GM19468 (cell line): ENCODE results near the gene SYNE1.

Source experiments
- ATAC-seq: cut with Tn5 transposase; IDR thresholded peaks from one replicate; pipeline ENCODE4 v1.9.1; 2021; ENCODE audit warnings: mild to moderate bottlenecking, moderate library complexity, moderate number of reproducible peaks; ENCODE audit not compliant: unreplicated experiment; ENCODE audit errors: extremely low read depth

The SYNE1 gene

GRCh38 chr6:152301021-152301764 is 336.0 kb downstream of the SYNE1 start:
- ATAC-seq, result no peak

GRCh38 chr6:152300517-152300916 is 336.6 kb downstream of the SYNE1 start:
- ATAC-seq, result no peak

- ATAC-seq, result no peak
Measured at GRCh38 chr6:152298848-152299735, 338.1 kb downstream of the SYNE1 start.

- no peak for ATAC-seq
Measured at GRCh38 chr6:152298055-152298647, 339.0 kb downstream of the SYNE1 start.

- no peak for ATAC-seq
Measured at GRCh38 chr6:152296648-152297376, 340.4 kb downstream of the SYNE1 start.

GRCh38 chr6:152295920-152296319 is 341.2 kb downstream of the SYNE1 start:
- ATAC-seq, result no peak

- ATAC-seq, result no peak
Measured at GRCh38 chr6:152295346-152295745, 341.8 kb downstream of the SYNE1 start.

GRCh38 chr6:152293404-152293803 is 343.8 kb downstream of the SYNE1 start:
- ATAC-seq, result no peak

GRCh38 chr6:152292555-152292954 is 344.6 kb downstream of the SYNE1 start:
- no peak for ATAC-seq

GRCh38 chr6:152290693-152291092 is 346.5 kb downstream of the SYNE1 start:
- ATAC-seq, result no peak

- no peak for ATAC-seq
Measured at GRCh38 chr6:152277826-152278329, 359.3 kb downstream of the SYNE1 start.

GRCh38 chr6:152273638-152274037 is 363.5 kb downstream of the SYNE1 start:
- no peak for ATAC-seq

GRCh38 chr6:152273002-152273401 is 364.2 kb downstream of the SYNE1 start:
- ATAC-seq, result no peak

- no peak for ATAC-seq
Measured at GRCh38 chr6:152272486-152272885, 364.7 kb downstream of the SYNE1 start.

GRCh38 chr6:152271776-152272464 is 365.2 kb downstream of the SYNE1 start:
- ATAC-seq, result no peak

- no peak for ATAC-seq
Measured at GRCh38 chr6:152270301-152270925, 366.7 kb downstream of the SYNE1 start.

- no peak for ATAC-seq
Measured at GRCh38 chr6:152268846-152269442, 368.2 kb downstream of the SYNE1 start.

- no peak for ATAC-seq
Measured at GRCh38 chr6:152267967-152268845, 369.0 kb downstream of the SYNE1 start.
